Measurements from ENCODE around the gene GRN. TPM values are rescaled to one million over a fixed set of nuclear protein-coding genes. Genes with fewer than 3 reads are reported as not detected.

Gene GRN
- total and polyA plus RNA-seq, 2 donors (not counting 3 experiments of a cell fraction or from before 2014, with no cell fraction given), result 343 to 1,034 TPM

- Histone ChIP-seq H3K4me3 (replicated peaks in 1 of 3; ENCODE audit: insufficient read depth in 1 of 3, low read depth in 1 of 3, low read length in 3 of 3) (no peak overlapping the region), H3K4me2 (ENCODE audit: insufficient read depth, low read length) (no peak overlapping the region), H2AFZ (ENCODE audit: low read depth, low read length) (no peak overlapping the region), H3K27ac (ENCODE audit: insufficient read depth, low read depth, low read length) (no peak overlapping the region), H3K79me2 (ENCODE audit: control insufficient read depth, insufficient read depth, low read length) (no peaks in the 10 kb centered on the region), H3K36me3 (ENCODE audit: control insufficient read depth in 2 of 2, extremely low read depth in 1 of 2, insufficient read depth in 2 of 2, low read length in 2 of 2) (no peaks in the 10 kb centered on the region), H3K27me3 (ENCODE audit: control insufficient read depth in 2 of 2, insufficient read depth in 2 of 2, low read length in 2 of 2) (peaks cover 1 to 7% of the 10 kb centered on the region in 2 experiments), H3K4me1 (ENCODE audit: control insufficient read depth, extremely low read depth, insufficient read depth, low read length) (peaks cover 8% of the 10 kb centered on the region), H3K9me3 (replicated peaks; ENCODE audit: control insufficient read depth, insufficient read depth, low read length) (no peaks in the 10 kb centered on the region), H4K20me1 (replicated peaks; ENCODE audit: control insufficient read depth, extremely low read depth, insufficient read depth, low read length) (no peaks in the 10 kb centered on the region), H3K9me1 (replicated peaks; ENCODE audit: control insufficient read depth, extremely low read depth, insufficient read depth, low read length) (no peaks in the 10 kb centered on the region), H3K9ac (replicated peaks; ENCODE audit: extremely low read depth, insufficient read depth, low read length) (no peak overlapping the region)
- dilution Hi-C loops (cut with MboI; ENCODE audit: extremely low pct_ligation_motif_present, low sequenced_read_pairs) (no loop called here), intact Hi-C loops (cut with micrococcal nuclease) (no loop called here)
- DNase-seq (ENCODE audit: low read depth, low spot score) (no peak), FAIRE-seq (no peak)
- CTCF ChIA-PET, result interaction anchor here (1.6 to 2.0 kb wide), 2 partner anchors 27 to 134 kb away, joined by 3 to 7 read pairs; partner anchors contain the start of gene FAM171A2
- BruUV-seq (replicated peaks), result no TSS peak
- POLR2A ChIA-PET, result no interaction called here
- TF ChIP-seq GATA2 (IDR thresholded peaks at IDR 0.05; ENCODE audit: insufficient read depth, insufficient read length, low read depth, low read length) (no peak), FOS (IDR thresholded peaks at IDR 0.05; ENCODE audit: borderline replicate concordance, insufficient read depth, low read length) (no peak), POLR2A (IDR thresholded peaks at IDR 0.05; ENCODE audit: low read depth, low read length) (no peak), MAX (IDR thresholded peaks at IDR 0.05; ENCODE audit: insufficient read depth, insufficient read length) (no peak), CTCF (IDR thresholded peaks at IDR 0.05; ENCODE audit: extremely low read depth in 1 of 2, insufficient read depth in 1 of 2, low read depth in 1 of 2, low read length in 2 of 2) (no peak), EZH2 (IDR thresholded peaks at IDR 0.05; ENCODE audit: borderline replicate concordance, low read depth, low read length, severe bottlenecking) (no peak), POLR2AphosphoS5 (IDR thresholded peaks at IDR 0.05; ENCODE audit: insufficient read depth, low read depth, low read length) (no peak), JUN (IDR thresholded peaks at IDR 0.05; ENCODE audit: borderline replicate concordance, insufficient read depth, insufficient read length, low read depth) (no peak), MYC (IDR thresholded peaks at IDR 0.05; ENCODE audit: low read depth, low read length) (no peak)
These were observed 44.7 kb downstream of the GRN start for GRCh38 chr17:44389723-44390202.

Data from endothelial cell of umbilical vein (primary cell).